ENCODE data around the gene HOXC9.

DNA sequence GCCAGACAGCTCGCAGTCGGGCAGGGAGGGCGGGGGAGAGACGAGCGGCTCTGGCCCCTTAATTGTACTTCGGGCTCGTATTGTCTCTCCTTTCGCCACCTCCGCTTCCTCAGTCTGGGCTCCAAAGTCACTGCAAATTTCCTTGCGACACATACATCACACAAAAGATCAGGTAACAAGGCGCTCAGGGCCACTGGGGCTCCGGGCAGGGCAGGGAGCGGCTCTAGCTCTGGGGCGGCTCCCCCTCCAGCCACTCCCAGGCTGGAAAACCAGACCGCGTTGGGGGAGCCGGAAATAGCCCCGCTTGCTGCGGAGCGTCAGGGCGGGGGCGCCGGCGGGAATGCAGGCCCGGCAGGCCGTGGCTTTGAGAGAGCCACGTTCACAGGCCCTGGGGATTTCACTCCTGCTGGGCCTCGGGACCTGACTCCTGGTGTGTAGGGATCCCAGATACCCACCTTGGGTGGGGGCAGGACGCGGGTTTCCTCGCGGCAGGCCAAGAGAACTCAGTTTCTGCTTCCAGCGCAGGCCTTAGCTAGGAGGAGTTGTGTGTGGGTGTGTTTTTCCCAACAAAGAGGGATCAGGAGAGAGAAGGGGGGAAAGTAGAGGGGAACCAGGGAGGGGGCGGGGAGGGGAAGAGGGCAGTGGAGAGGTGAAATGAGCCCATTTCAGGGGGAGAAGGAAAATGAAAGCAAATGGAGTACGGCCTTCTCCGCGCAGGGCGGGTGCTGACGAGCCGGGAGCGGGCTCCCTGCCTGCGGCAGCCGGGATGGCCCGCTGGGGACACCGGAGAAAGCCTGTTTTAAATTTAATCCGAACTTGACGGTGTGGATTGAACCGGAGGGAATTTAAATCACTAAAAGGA lies 4.4 kb upstream of the HOXC9 start:
- TF ChIP-seq, protein P1, sequence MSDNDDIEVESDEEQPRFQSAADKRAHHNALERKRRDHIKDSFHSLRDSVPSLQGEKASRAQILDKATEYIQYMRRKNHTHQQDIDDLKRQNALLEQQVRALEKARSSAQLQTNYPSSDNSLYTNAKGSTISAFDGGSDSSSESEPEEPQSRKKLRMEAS (IDR thresholded peaks at IDR 0.05): no peak
- TF ChIP-seq TAF1 (conservative IDR thresholded peaks at IDR 0.05) (no peak), ATF3 (IDR thresholded peaks at IDR 0.05) (no peak), CTCF (IDR thresholded peaks at IDR 0.05; ENCODE audit: low read depth, low read length, missing input control) (no peak), YY1 (IDR thresholded peaks at IDR 0.05) (no peak), GABPA (IDR thresholded peaks at IDR 0.05 in 1 of 2, conservative IDR thresholded peaks at IDR 0.05 in 1 of 2) (no peak), RAD21 (IDR thresholded peaks at IDR 0.05) (no peak), SP1 (IDR thresholded peaks at IDR 0.05) (no peak), EGR1 (IDR thresholded peaks at IDR 0.05; ENCODE audit: low read depth in 2 of 2) (no peak), RXRA (IDR thresholded peaks at IDR 0.05) (no peak)
- TF ChIP-seq, protein P2, sequence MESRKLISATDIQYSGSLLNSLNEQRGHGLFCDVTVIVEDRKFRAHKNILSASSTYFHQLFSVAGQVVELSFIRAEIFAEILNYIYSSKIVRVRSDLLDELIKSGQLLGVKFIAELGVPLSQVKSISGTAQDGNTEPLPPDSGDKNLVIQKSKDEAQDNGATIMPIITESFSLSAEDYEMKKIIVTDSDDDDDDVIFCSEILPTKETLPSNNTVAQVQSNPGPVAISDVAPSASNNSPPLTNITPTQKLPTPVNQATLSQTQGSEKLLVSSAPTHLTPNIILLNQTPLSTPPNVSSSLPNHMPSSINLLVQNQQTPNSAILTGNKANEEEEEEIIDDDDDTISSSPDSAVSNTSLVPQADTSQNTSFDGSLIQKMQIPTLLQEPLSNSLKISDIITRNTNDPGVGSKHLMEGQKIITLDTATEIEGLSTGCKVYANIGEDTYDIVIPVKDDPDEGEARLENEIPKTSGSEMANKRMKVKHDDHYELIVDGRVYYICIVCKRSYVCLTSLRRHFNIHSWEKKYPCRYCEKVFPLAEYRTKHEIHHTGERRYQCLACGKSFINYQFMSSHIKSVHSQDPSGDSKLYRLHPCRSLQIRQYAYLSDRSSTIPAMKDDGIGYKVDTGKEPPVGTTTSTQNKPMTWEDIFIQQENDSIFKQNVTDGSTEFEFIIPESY (IDR thresholded peaks at IDR 0.05): no peak
- TF ChIP-seq, protein P3, sequence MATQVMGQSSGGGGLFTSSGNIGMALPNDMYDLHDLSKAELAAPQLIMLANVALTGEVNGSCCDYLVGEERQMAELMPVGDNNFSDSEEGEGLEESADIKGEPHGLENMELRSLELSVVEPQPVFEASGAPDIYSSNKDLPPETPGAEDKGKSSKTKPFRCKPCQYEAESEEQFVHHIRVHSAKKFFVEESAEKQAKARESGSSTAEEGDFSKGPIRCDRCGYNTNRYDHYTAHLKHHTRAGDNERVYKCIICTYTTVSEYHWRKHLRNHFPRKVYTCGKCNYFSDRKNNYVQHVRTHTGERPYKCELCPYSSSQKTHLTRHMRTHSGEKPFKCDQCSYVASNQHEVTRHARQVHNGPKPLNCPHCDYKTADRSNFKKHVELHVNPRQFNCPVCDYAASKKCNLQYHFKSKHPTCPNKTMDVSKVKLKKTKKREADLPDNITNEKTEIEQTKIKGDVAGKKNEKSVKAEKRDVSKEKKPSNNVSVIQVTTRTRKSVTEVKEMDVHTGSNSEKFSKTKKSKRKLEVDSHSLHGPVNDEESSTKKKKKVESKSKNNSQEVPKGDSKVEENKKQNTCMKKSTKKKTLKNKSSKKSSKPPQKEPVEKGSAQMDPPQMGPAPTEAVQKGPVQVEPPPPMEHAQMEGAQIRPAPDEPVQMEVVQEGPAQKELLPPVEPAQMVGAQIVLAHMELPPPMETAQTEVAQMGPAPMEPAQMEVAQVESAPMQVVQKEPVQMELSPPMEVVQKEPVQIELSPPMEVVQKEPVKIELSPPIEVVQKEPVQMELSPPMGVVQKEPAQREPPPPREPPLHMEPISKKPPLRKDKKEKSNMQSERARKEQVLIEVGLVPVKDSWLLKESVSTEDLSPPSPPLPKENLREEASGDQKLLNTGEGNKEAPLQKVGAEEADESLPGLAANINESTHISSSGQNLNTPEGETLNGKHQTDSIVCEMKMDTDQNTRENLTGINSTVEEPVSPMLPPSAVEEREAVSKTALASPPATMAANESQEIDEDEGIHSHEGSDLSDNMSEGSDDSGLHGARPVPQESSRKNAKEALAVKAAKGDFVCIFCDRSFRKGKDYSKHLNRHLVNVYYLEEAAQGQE (IDR thresholded peaks at IDR 0.05): no peak

All from liver (tissue), 3 donors.